A375 (cell line): ENCODE results near the gene TCP11L2. TPM values are rescaled to one million over a fixed set of nuclear protein-coding genes. Genes with fewer than 3 reads are reported as not detected.

ENCODE experiments used
- small RNA-seq: library from RNA; depleted of rRNA; stranded (forward); fragments of <200 nt; gene quantifications from one replicate; pipeline ENCODE3, GENCODE V24; 2014
- total RNA-seq: library from RNA; depleted of rRNA; stranded (reverse); fragments of >200 nt; shearing (Covaris generic); gene quantifications from 2 replicates; pipeline ENCODE4 v1.2.3, GENCODE V29; 2014; rRNA removed

Gene TCP11L2
- total RNA-seq: 10.1 and 10.6 TPM in 2 replicates

DNA sequence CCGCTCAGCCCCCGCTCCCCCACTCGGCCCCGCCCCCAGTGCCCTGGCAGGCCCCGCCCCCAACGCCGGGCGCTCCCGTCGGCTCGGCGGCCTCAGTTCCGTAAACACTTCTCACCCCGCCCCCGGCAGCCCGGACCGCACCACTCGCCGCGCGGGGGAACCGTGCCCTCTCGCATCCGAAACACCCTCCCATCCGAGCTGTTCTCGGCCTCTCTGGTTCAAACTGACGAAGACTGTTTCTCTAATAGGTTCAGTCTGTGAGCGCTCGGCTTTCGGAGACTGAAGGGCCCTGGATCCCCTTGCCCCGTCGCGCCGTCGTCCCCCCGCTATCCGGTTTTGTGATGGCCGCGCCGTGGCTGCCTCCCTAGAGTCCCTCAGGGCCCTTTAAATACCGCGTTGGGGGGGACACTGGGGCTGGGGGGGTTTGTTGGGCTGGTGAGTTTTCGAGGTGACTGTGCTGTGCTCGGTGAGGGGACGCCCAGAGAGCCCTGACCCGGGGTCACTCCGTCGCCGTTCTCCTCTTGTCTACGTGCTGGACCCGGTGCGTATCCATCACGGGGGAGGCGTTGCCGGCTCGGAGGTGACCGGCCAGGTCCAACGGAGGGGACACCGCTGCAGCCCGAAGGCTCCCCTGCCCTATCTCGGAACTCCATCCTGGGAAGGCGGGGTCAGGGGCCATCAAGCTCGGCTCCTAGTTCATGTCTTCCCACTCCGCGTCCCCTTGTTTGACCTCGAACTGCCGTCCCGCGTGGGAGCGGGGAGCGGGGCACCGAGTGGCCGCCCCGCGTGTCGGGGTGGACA, at the start of gene TCP11L2:
Gene TCP11L2 (plus strand): TSS at position 333 of the 801 bp plus-strand sequence. CDS start 8,343 bp downstream, outside the sequence.

GRCh38 chr12:106357549-106358395, 55.2 kb downstream of the TCP11L2 start, which contains the start of gene POLR3B:
Gene POLR3B (plus strand): TSS chr12:106357748. CDS start chr12:106357880, 132 bp downstream.

Small RNAs within 50 kb of the gene (small RNA-seq; reads per million reads assigned to genes)
- gene RNU7-94P: not detected

Other genes starting within 250 kb of the TCP11L2 start
- gene NUAK1, start 163.8 kb upstream of the TCP11L2 start, total RNA-seq: 3.4 and 5.5 TPM in 2 replicates
- 60.4 and 62.6 TPM in 2 replicates for gene CKAP4, start 54.7 kb upstream of the TCP11L2 start, total RNA-seq
- 18.2 and 25.0 TPM in 2 replicates for gene POLR3B, start 55.0 kb downstream of the TCP11L2 start, total RNA-seq